A549 (cell line): ENCODE measurements around the gene TMEM106C. TPM values are rescaled to one million over a fixed set of nuclear protein-coding genes. Genes with fewer than 3 reads are reported as not detected.

Source experiments
- ATAC-seq, 2 experiments: fragments of 200-7000 bp in 1 of 2; fragments of >200 bp in 1 of 2; cut with Nextera tagmentation in 1 of 2; cut with Tn5 transposase in 1 of 2; 3 replicates each; pipeline versions ENCODE4 v1.8.0 to v1.9.1; 2018 to 2020; ENCODE audit warnings: mild to moderate bottlenecking in 1 of 2, moderate library complexity in 1 of 2
- CTCF ChIA-PET: fragments of 300-600 bp; sonication (Branson Sonifier 250); formaldehyde crosslinking; extraction: SDS; loops from one replicate; lab custom pipeline; 2021; ENCODE audit warnings: antibody characterized with exemption, inconsistent platforms; lab: Yijun Ruan, JAX
- POLR2A ChIA-PET: fragments of 350-600 bp; formaldehyde crosslinking; extraction: SDS; loops from one replicate; lab custom pipeline; 2021; ENCODE audit warnings: antibody characterized with exemption, inconsistent platforms; lab: Yijun Ruan, JAX
- DNase-seq, 2 experiments: peaks; one replicate each; pipeline versions ENCODE4 v3.0.0 to v3.0.0-alpha.2; 2011 to 2016; ENCODE audit warnings: low read depth in 1 of 2, low spot score in 1 of 2
- FAIRE-seq: peaks from 2 replicates; lab custom pipeline; 2011; peaks lifted over from hg19 to GRCh38; lab: Jason Lieb, UNC
- H3K27ac ChIP-seq, 2 experiments: fragments of >200 bp; sonication (Bioruptor Twin); formaldehyde crosslinking; 3 replicates each; pipeline ENCODE4 v1.5.1; 2016 to 2017
- H3K4me1 ChIP-seq: fragments of >200 bp; sonication (Bioruptor Twin); formaldehyde crosslinking; 3 replicates; pipeline ENCODE4 v1.6.1; 2016
- H3K4me2 ChIP-seq: fragments of >200 bp; sonication (Bioruptor Twin); formaldehyde crosslinking; 3 replicates; pipeline ENCODE4 v1.6.1; 2016
- H3K4me3 ChIP-seq: fragments of >200 bp; sonication (Bioruptor Twin); formaldehyde crosslinking; 3 replicates; pipeline ENCODE4 v1.5.1; 2016
- H3K9me3 ChIP-seq: fragments of >200 bp; sonication (Bioruptor Twin); formaldehyde crosslinking; 3 replicates; pipeline ENCODE4 v1.6.1; 2016
- BCL3 ChIP-seq: fragments of >200 bp; sonication (Bioruptor Twin); formaldehyde crosslinking; IDR thresholded peaks from 3 replicates; pipeline ENCODE4 v1.6.1; 2016
- CEBPB ChIP-seq, 2 experiments: fragments of >200 bp in 1 of 2; sonication (Bioruptor Twin) in 1 of 2; formaldehyde crosslinking in 1 of 2; IDR thresholded peaks; 2 replicates each; pipeline ENCODE4 v1.6.1; 2012 to 2016
- CHD4 ChIP-seq: fragments of 200-600 bp; sonication (generic); IDR thresholded peaks from 2 replicates; pipeline ENCODE4 v1.6.1; 2016; ENCODE audit warnings: antibody characterized with exemption, mild to moderate bottlenecking, borderline replicate concordance
- CTCF ChIP-seq: fragments of >200 bp; sonication (Bioruptor Twin); formaldehyde crosslinking; IDR thresholded peaks from 3 replicates; pipeline ENCODE4 v1.5.1; 2016
- E2F6 ChIP-seq: IDR thresholded peaks from 2 replicates; pipeline ENCODE4 v1.6.1; 2012; ENCODE audit warnings: low read depth, borderline replicate concordance
- EHF ChIP-seq: fragments of 250-450 bp; sonication (Bioruptor Pico); IDR thresholded peaks from 2 replicates; pipeline ENCODE4 v1.5.0; 2020; ENCODE audit warnings: mild to moderate bottlenecking
- EHMT2 ChIP-seq: fragments of 200-600 bp; sonication (generic); IDR thresholded peaks from 2 replicates; pipeline ENCODE4 v1.6.1; 2016; ENCODE audit warnings: antibody characterized with exemption, low read depth, mild to moderate bottlenecking, moderate library complexity
- FOSB ChIP-seq: fragments of 250-450 bp; sonication (Bioruptor Pico); IDR thresholded peaks from 2 replicates; pipeline ENCODE4 v1.5.0; 2020; ENCODE audit warnings: mild to moderate bottlenecking, moderate library complexity
- FOSL2 ChIP-seq, 2 experiments: fragments of 450-650 bp in 1 of 2; fragments of >200 bp in 1 of 2; sonication (Bioruptor Twin) in 1 of 2; formaldehyde crosslinking; IDR thresholded peaks; 2 replicates each; pipeline versions ENCODE4 v1.5.0 to v1.6.1; 2016 to 2020; ENCODE audit warnings: mild to moderate bottlenecking in 1 of 2, moderate library complexity in 1 of 2
- FOXS1 ChIP-seq: fragments of 250-450 bp; sonication (Bioruptor Pico); IDR thresholded peaks from 2 replicates; pipeline ENCODE4 v1.5.0; 2020; ENCODE audit warnings: mild to moderate bottlenecking, moderate library complexity
- HMGXB4 ChIP-seq: fragments of 250-450 bp; sonication (Bioruptor Pico); IDR thresholded peaks from 2 replicates; pipeline ENCODE4 v1.5.0; 2021; ENCODE audit warnings: mild to moderate bottlenecking, moderate library complexity, borderline replicate concordance
- HOXA7 ChIP-seq: fragments of 250-450 bp; sonication (Bioruptor Pico); IDR thresholded peaks from 2 replicates; pipeline ENCODE4 v1.5.0; 2020; ENCODE audit warnings: mild to moderate bottlenecking, moderate library complexity
- KDM1A ChIP-seq: fragments of 200-600 bp; sonication (generic); IDR thresholded peaks from 2 replicates; pipeline ENCODE4 v1.6.1; 2016; ENCODE audit warnings: low read depth, mild to moderate bottlenecking
- MAX ChIP-seq: IDR thresholded peaks from 2 replicates; pipeline ENCODE4 v1.6.1; 2012
- NFE2L2 ChIP-seq: fragments of 150-350 bp; conservative IDR thresholded peaks from 2 replicates; pipeline ENCODE4 v1.6.1; 2014; ENCODE audit warnings: low read length
- NPAS2 ChIP-seq: fragments of 250-450 bp; sonication (Bioruptor Pico); IDR thresholded peaks from 2 replicates; pipeline ENCODE4 v1.8.0; 2022; ENCODE audit warnings: mild to moderate bottlenecking, moderate library complexity, borderline replicate concordance
- SREBF2 ChIP-seq: fragments of 450-650 bp; IDR thresholded peaks from 2 replicates; pipeline ENCODE4 v1.6.1; 2014; ENCODE audit warnings: mild to moderate bottlenecking, moderate library complexity
- ZC3H11A ChIP-seq: fragments of 450-650 bp; IDR thresholded peaks from 2 replicates; pipeline ENCODE4 v1.6.1; 2014; ENCODE audit warnings: antibody characterized with exemption, mild to moderate bottlenecking
- WGBS: methylation state at CpG from one replicate; pipeline ENCODE4 v1.1.6; 2017; ENCODE audit errors: missing lambda C conversion rate; 5-methylcytosine and 5-hydroxymethylcytosine counted together
- polyA plus RNA-seq, 4 experiments: library from polyadenylated mRNA; depleted of rRNA in 3 of 4; stranded (reverse); fragments of >200 nt; fragmentation: RNase III in 1 of 4; extraction: RNeasy Plus Mini Kit Qiagen cat#74134 plus additional on column Dnase treatment in 1 of 4; gene quantifications; 2 replicates in 3 of 4; 3 replicates in 1 of 4; pipeline ENCODE4 v1.2.3, GENCODE V29; 2011 to 2017

TMEM106C gene
- polyA plus RNA-seq, 2 of the 4 experiments (the other 2 are of a cell fraction) = 166 to 236 TPM

GRCh38 chr12:47983541-47984115 lies 20.2 kb downstream of the TMEM106C start (continued):
- TF ChIP-seq HMGXB4 (CRISPR knock-in tag) (no peak), CEBPB (IDR thresholded peaks at IDR 0.05) (no peak), FOSB (no peak), FOXS1 (no peak), ZC3H11A (no peak)
- TF ChIP-seq, all 56 proteins: peak for 0

- no peak for FAIRE-seq
- DNase-seq = no peak
- ATAC-seq = no peak
- POLR2A ChIA-PET = no interaction called here
- Histone ChIP-seq H3K4me2 (no peak overlapping the region), H3K27ac (no peak overlapping the region)
- CTCF ChIA-PET = interaction anchor here (0.6 to 1.0 kb wide), 2 partner anchors 15 to 21 kb away, joined by 3 read pairs; partner anchors contain the start of gene TMEM106C
- WGBS = 54% methylated on average over 7 of the region's 8 CpGs
- TF ChIP-seq E2F6 (no peak), KDM1A (no peak), HOXA7 (CRISPR knock-in tag) (no peak), NPAS2 (no peak), HMGXB4 (CRISPR knock-in tag) (no peak), CTCF (no peak)
- TF ChIP-seq, all 56 proteins: peak for 0
- H3K9me3 ChIP-seq = no peaks in the 10 kb centered on the region
- no peak overlapping the region for H3K4me3 ChIP-seq
- H3K4me1 ChIP-seq = no peaks in the 10 kb centered on the region
Observed at GRCh38 chr12:47984331-47984801, 21.0 kb downstream of the TMEM106C start.

GRCh38 chr12:47985596-47986290 lies 22.3 kb downstream of the TMEM106C start:
- WGBS = 77% methylated on average over 12 of the region's 16 CpGs
- Histone ChIP-seq H3K4me1 (no peaks in the 10 kb centered on the region), H3K4me3 (no peak overlapping the region), H3K4me2 (no peak overlapping the region), H3K9me3 (no peaks in the 10 kb centered on the region)
- no peak for ATAC-seq
- CTCF ChIA-PET = interaction anchor here (1.0 kb wide), 1 partner anchor 17 kb away, joined by 3 read pairs; no protein-coding TSS in a partner anchor
- DNase-seq = no peak
- TF ChIP-seq FOSL2 (IDR thresholded peaks at IDR 0.05) (no peak), FOSL2 (CRISPR knock-in tag; IDR thresholded peaks at IDR 0.05) (no peak), BCL3 (no peak), EHF (CRISPR knock-in tag) (no peak), NFE2L2 (no peak), EHMT2 (no peak), MAX (no peak), CHD4 (no peak), SREBF2 (no peak), HMGXB4 (CRISPR knock-in tag) (no peak), E2F6 (no peak)
- TF ChIP-seq, all 56 proteins: peak for 0
- no peak for FAIRE-seq
- H3K27ac ChIP-seq = no peak overlapping the region
- POLR2A ChIA-PET = no interaction called here
